Fibroblast of skin of abdomen (primary cell): Measurements from ENCODE around the gene TMEM247.

ENCODE experiments used
- DNase-seq: peaks from one replicate; pipeline ENCODE4 v3.0.0-alpha.2; 2013

Gene TMEM247

DNA sequence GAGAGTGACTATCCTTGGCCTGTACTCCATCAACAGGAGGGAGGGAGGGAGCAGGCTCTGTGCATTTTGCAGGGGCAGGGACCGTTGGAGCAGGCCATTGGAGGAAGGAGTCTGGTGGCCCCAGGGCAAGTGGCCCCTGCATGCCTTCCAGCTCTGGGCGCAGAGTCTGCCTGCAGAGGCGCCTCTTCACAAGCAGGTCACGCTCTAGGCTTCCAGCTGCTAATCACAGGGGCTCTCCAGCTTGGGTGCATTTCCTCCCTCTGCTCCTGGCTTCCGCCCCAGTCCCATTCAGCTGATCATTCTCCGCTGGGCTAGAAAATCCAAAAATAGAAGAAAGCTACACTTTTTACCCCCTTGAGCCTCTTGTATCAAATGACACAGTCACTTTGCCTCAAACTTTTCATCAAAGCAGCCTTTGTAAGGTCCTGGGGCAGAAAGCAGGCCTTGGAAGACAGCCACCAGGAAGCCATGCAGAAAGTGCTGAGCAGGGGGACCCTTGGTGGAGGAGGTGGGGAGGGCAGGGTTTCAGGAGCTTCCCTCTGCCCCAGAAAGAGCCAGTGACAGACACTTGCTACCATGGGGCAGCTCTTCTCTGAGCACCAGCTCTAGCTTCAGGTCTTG is 11.3 kb downstream of the TMEM247 start:
- DNase-seq, result peak; percentile 20

DNA sequence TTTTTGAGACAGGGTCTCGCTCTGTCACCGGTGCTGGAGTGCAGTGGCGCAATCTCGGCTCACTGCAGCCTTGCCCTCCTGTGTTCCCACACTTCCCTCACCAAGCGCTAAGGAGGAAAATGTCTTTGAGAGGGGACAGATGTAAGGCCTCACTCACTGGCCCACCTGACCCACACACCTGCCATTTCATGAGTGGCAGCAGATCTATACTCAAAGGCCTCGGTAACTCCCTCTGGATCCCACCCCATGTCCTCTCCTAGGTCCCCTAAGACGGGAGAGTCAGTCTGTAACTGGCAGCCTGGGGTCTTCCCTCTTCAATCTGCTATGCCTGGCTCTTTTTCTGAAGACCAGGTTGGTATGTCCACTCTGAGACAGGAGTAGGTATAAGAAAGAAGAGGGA is 12.9 kb downstream of the TMEM247 start:
- DNase-seq, result no peak

DNA sequence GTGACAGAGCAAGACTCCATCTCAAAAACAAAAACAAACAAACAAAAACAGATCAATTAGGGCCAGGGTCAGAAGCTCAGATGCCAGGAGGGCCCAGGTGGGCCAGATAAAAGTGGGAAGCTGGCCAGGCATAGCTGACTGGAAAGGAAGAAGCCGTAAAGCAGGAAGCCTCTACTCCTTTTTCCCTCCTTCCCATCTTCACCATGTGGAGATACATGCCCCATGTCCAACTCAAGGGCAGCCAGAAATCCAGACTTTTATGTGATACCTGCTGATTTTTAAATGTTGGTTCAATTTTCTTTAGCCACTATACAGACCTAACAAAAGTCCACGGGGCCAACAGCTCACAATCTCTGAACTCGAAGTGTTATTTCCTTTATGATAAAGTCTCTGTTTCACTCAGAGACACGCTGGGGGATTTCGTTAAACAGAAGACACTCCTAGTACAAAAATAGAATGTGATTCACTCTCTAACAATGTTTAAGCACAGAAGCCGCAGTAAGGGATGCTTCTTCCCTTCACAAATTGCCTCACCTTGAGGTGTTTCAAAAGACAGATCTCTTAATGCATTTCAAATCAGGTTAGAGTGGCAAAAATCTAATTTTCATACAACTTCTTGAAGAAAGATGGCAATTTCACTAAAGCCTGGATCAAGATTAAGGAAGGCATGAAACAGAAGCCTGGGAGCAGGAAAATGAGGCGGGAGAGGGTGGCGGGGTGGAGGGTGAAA is 14.0 kb downstream of the TMEM247 start:
- DNase-seq, result peak; percentile 75

DNA sequence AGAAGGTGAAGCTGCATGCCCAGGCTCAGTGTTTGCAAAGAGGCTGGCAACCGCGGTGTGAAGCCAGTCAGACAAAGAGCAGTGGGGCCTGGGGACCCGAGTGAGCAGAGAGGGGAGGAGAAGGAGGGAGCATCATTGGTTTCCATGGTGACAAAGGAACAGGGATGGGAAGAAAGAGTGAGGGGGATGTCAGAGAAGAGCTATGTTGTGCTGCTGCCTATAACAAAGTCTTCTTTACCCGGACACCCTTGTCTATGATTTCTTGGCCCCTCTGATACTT is 14.5 kb downstream of the TMEM247 start:
- DNase-seq, result no peak

DNA sequence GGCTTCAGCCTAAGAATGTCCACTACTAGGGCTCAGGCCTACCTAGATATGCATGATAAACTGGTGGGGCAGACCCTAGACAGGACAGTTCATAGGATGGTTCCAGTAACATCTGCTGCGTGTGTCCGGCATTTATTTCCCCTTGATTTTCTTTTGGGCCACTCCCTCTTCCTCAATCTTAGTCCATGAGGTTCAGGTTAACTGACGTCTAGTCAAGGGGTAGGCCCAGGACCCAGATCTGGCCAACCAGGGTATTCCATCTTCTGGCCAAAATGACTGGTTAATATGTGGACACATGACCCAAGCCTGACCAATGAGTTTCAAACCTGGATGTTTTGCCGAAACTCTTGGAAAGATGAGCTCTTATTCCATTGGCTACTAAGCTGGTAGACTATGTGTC is 15.2 kb downstream of the TMEM247 start:
- no peak for DNase-seq

DNA sequence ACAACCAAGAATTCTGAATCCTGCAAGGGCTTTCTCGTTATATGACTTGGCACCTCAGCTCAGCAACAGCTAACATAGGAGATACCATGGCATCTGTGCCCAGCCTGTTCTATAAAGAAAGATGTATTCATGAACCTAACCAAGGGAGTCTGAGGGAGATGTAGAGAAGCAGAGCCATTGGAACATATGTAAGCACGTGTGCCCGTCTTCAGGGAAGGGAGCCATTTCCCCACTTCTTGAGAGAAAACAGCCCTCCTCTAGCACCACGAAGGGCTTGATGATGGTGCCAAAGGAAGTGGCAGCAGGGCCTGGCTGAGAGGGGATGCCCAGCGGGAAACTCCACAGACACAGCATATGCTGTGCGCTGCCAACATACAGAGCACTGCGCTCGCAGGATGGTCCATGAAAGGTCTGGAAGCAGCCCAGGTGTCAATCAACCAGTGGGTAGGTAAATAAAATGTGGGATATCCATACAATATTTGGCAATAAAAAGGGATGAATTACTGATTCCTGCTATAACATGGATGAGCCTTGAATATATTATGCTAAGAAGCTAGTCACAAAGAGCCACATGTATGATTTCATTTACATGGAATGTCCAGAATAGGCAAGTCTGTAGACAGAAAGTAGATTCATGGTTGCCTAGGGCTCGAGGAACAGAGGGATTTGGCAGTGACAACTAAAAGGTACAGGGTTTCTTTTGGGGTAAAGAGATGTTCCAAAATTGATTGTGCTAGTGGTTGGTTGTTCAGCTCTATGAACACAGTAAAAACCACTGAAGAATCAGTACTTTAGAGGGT is 16.1 kb downstream of the TMEM247 start:
- DNase-seq, result peak; percentile 70

DNA sequence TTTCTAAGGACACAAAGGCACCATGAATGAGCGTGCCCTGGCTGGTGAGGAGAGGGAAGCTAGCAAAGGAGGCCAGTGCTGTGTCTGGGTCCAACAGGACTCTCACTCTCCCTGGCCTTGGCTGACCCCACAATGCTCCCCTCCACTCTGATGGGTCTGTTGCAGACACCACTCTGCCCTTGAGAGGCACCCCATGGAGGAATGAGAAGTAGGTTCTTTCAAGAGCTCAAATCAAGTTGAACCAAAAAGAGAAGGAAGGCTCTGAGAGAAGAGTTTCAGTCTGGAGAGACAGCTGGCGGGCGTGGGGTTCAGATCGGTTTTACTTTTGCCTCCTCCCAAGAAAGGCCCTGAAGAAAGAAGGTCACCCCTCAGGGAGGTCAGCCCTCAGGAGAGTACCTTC is 18.4 kb downstream of the TMEM247 start:
- DNase-seq, result no peak

DNA sequence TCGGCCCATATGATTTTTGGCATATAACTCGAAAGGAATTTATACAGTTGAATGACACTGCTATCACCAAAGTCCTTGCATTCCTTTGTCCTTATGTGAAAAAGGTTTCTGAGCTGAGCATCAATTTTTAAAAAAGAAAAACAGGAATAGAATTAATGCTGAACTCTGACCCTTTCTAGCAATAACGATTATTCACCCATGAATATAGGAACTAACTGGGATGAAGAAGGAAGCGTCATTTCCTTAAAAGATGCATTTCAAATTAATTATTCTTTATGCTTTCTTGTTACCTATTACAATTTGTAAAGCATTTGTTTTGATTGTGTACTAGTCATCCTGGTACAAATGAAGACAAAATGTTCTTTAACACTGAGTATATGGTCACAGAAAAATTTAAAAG is 19.3 kb downstream of the TMEM247 start:
- no peak for DNase-seq

DNA sequence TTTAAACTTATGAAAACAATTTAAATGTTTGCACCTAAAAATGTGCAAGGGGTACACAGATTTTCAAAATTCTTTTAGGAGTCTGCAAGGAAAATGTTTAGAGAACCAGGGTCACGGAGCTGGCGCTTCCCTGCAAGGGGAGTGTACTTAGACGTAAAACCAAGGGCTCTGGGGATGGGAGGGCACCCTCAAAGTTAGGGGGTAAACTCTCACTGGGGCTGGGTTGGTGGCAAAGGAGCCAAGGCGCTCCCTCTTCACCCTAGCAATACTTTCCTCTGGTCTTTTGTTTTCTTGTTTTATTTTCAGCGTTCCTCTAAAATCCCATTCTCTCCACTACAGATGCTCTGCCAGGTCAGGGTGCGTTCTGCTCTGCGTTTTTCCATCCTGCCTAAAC is 20.0 kb downstream of the TMEM247 start:
- DNase-seq, result no peak

DNA sequence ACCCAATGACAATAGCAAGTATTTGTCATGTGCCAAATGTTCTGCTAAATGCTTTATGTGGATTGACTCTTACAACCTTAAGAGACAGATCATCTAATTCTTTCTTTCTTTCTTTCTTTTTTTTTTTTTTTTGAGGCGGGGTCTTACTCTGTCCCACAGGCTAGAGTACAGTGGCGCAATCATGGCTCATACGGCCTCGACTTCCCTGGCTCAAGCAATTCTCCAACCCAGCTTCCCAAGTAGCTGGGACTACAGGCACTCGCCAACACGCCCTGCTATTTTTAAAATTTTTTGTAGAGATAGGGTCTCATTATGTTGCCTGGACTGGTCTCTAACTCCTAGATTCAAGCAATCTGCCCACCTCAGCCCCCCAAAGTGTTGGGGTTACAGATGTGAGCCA is 21.4 kb downstream of the TMEM247 start:
- no peak for DNase-seq

DNA sequence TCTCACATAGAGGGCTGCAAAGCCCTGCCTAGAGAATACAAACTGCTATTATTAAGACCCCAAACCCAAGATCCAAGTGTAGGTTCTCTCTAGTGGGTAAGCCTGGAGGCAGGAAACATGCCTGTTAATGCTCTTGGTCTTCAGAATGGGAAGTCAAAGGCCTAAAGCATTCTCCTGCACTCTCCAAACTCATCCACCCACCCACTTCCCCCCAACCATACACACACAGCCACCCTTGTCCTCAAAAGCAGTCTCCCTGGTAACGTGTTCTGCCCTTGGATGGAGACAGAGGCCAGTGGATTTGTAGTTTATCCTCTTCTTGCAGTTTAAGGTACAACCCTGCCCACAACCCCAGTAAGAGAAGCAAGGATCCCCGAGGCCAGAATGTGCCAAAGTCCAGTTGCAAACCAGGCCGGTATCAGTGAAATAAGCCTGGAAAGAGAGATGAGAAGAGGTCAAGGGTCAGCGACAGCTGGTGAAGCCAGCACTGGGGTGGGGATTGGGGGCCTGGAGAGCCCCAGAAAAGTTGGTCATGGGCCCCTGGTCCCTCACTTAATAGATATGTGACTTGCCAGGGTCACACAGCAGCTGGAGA is 23.0 kb downstream of the TMEM247 start:
- DNase-seq, result no peak

DNA sequence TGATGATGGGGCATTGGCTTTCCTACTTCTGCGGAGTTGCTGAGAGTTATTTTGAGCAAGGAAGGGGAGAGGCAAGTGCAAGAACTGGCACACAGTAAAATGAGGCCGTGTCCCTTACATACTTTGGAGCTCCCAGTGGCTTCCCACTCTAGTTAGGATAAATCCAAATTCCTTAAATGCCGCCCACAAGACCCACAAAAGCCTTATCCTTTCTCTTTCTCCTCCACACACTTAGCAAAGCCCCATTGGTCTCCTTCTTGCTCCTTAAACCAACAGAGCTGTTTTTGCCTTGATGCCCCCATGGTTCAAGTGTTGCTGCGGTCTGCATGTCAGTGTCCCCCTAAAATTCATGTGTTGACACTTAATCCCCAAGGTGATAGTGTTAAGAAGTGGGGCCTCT is 24.3 kb downstream of the TMEM247 start:
- no peak for DNase-seq

DNA sequence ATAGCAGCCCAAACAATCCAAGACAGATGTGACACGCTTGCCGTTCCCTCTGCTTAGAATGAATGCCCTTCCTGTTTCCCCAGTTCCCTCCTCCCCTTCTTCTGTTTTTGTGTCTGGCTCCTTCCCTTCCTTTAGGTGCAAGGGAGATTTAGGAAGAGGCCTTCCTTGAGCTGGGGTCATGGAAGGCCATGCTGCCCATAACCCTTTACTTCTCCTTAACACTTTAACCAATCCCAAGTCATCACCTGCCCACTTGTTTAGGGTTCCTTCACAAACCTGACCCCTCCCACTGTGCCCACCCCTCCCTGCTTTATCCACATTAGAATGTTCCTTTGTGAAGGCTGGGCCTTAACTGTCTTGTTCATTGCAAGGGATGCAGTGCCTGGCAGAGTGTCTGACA is 24.9 kb downstream of the TMEM247 start:
- no peak for DNase-seq

DNA sequence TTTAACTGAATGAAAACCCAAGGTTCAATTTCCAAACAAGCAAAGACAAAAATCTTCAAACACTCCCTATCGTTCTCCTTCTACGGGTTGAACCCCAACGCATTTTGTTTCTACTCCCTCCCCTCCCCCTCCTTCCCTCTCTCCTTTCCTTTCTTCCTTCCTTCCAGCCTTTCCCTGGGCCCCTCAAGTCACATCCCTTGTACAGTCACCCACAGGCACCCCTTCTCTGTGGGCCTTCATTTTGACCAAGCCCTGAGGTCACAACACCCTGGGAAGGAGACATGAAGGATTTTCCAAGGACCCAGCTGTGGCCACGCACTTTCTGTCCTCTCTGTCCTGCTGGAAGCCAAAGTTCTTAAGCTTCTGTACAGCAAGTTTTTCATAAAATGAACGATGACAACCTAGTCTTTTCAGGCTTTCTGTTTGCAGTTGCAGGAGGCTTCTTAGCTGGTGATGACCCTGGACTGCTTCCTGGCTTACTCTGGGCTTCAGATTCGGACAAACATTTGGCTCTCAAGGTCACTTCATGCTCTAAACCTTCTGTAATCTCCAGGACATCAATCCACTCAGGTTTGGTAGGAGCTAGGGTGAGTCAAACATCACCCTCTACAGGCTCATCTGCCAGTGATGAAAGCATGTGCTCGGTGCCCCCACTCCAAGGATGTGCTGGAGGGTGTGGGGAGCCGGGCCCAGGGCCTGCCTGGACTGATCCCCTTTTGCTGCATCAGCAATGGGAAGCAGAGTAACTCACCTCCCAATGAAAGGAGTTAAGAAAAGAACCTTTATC is 25.5 kb downstream of the TMEM247 start:
- DNase-seq, result no peak

DNA sequence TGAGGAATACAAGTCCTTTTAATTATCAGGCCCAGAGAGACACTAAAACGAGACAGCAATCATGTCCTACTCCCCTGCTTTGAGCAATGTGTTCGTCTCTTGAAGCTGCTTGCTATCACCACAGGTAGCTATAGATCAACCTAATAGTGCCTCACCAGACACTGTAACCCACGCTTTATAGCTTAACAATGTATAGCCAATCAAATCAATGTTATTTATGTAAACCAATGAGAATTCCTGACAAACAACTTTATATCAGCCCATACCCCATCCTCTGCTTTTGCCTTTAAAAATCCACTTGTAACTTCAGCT is 26.1 kb downstream of the TMEM247 start:
- no peak for DNase-seq

DNA sequence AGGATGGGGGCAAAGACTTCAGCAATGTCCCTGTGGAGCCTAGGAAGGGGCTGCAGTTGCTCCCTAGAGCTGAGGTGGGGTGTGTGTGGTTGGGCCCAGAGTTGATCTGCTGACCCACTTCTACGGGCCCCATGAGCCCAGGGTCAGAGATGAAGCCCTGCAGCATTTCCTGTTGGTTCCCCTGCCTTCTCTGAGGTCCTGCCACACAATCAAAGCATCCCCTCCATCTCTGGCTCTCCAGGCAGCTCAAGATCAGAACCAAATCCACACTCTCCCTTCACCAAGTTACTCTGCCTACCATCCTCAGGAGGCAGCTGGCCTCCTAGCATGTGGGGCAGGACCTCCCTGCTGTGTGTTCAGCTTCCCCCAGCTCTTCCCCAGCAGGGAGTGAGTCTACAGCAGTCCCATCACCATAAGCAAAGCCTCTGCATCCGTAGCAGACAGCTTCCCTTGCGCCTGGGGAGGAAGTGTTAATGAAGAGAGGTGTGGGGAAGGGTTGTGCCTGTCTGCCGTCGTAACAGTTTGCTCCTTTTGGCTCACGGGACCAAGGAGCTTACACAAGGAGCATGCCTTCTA is 26.9 kb downstream of the TMEM247 start:
- no peak for DNase-seq

DNA sequence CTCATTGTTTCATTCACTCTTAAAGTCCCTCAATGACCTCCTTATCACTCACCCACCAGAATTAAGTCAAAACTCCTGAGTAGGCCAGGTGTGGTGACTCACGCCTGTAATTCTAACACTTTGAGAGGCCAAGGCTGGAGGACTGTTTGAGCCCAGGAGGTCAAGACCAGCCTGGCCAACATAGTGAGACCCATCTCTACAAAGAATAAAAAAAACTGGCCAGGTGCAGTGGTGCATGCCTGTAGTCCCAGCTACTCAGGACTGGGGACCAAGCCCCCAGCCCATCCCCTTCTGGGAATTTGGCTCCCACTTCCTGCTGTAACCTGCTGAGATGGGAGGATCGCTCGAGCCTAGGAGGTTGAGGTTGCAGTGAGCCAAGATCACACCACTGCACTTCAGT is 28.9 kb downstream of the TMEM247 start:
- no peak for DNase-seq

DNA sequence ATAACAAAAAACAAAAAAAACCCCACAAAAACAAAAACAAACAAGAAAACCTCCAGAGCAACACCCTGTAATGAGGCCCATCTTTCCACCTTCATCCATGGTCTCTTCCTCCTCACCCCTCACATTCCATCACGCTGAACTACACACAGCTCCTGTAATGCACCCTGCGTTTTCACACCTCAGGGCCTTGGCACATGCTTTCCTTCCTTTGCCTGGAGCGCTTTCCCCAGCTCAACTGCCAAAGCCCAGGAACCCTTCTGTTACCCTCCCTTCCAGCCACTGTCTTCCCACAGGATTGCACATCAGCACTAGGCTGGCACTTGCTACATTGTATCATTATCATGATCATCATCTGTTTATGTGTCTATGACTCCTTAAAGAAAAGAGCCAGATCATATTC is 29.4 kb downstream of the TMEM247 start:
- no peak for DNase-seq

DNA sequence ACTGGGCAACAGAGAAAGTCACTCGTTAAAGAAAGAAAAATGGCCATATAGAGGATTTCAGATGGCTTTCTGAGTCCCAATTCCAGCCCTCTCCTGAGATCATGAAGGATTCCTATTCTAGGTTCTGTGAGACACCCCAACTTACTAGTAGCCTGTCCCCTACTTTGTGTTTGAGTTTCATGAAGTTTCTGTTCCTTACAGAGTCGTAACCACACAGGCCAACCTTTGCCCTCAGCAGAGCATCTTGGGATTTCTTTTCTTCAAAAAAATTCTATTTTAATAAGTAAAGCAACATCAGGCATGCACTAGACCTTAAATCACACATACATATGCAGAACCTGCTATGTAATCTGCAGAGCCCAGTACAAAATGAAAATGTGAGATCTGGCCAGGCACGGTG is 30.4 kb downstream of the TMEM247 start:
- DNase-seq, result no peak

DNA sequence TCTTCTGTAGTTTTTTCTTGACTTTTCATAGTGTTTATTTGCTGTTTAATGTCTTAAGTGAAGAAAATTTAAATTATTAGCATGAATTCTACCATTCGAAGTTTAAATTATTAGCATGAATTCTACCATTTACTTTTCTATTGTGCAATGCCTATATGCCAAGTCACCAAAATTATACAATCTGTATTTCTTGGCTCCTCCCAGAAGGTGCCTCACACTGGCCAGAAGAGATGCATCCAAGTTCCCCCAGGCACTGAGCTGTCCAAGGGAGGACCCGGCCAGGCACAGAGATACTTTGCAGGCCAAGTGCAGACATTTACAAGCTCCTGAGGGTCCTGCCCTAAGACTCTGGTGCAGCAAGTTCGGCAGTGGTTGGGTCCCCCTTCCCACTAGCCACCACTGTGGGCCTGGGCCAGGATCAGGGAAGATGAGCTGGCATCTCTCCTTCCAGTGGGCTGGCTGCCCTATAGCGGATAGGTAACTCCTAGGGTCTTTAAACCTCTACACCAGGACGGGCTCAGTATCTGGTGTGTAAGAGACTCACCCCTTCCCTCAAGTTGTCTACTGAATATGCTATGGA is 31.3 kb downstream of the TMEM247 start:
- no peak for DNase-seq

DNA sequence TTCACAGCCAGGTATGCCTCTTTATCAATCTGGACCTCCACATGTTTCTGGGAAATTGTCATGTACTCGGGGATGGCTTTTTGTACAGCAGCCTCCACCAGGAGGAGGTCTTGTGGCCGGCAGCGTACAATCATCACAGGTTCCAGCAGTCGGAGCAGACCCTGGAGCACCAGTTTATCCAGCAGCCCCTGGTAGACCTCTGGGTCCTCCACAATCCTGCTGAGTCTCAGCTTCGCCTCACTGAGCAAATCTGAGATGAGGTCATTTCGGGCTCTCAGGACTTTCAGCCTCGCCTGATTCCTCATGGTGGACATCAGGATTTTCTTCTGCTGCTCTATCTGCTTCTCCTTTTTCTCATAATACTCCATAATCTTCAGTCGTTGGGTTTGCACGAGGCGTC is 32.8 kb downstream of the TMEM247 start:
- no peak for DNase-seq

DNA sequence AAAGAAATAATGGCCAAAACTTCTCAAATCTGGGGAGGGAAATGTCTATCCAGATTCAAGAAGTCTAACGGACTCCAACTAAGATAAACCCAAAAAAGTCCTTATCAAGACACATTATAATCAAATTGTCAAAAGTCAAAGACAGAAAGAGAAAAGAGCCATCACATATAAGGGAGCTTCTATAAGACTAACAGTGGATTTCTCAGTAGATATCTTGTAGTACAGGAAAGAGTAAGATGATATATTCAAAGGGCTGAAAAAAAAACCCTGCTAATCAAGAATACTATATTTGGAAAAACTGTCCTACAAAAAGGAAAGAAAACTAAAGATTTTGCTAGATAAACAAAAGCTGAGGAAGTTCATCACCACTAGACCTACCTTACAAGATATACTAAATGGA is 35.4 kb downstream of the TMEM247 start:
- no peak for DNase-seq
